NCI-H345 treated with DMSO at 0.1 percent for 48 hours (cell line): ENCODE data around the gene MSH2.

Source experiments
- DNase-seq: peaks from one replicate; lab custom pipeline; 2025; ENCODE audit not compliant: unreplicated experiment; lab: John Stamatoyannopoulos, UW

Gene MSH2

DNA sequence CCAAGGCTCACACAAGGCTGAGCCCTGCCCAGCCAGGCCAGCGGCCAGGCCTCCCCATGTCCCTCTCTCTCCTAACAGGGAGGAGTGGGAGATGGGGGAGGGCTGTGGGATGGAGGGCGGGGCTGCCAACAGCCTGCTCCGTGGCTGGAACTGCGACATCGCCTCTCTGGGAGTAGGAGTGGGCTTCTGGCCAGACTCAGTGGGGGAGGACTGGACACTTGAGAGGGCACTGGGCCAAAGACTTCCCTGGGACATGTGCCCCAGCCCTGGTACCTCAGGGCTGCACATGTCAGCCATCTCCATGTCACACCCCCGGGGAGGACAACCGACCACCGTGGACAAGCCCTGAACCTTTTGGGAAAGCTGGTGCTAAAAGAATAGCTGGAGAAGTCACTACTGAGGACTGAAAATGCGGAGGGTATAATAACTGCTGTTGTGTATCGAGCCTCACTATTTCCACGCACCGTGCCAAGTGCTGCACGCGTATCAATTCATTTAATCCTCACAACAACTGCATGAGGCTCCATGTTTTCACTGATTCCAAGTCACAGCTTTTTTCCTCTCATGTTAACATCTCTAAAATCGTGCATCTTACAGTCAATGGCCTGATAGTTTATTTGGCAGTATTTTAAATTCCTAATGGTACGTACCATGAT lies 127.3 kb downstream of the MSH2 start:
- DNase-seq, result no peak

DNA sequence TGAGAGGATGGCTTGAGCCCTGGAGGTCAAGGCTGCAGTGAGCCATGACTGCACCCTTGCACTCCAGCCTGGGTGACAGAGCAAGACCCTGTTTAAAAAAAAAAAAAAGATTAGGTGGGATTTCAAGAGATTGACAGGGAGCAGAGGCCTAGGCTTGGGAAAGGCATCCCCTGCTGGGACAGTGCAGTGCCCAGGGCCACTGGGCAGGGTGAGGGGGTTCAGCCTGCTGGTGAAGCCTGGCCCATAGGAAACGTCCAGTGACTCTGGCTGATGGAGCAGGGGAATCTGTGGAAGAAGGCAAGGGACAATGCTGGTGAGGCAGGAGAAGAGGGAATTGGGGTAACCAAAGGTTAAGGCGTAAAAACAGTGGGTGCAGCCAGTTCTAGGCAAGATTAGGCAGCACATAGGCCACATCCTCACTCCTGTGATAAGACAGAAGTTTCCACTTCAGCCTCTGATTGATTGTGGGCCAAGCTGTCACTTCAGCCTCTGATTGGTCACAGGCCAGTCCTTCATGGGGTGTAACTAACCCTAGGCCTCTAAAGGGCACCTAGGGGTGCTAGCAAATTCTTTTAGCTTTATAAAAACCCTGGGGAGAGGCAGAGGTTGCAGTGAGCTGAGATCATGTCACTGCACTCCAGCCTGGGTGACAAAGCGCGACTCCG lies 128.6 kb downstream of the MSH2 start:
- DNase-seq, result no peak
